ENCODE data around the gene MTHFS.
"Not testable (repeated sequence)": the region's sequence is repeated elsewhere in the genome, so short reads cannot be mapped to it uniquely, and the experiment has no call there.

The MTHFS gene

DNA sequence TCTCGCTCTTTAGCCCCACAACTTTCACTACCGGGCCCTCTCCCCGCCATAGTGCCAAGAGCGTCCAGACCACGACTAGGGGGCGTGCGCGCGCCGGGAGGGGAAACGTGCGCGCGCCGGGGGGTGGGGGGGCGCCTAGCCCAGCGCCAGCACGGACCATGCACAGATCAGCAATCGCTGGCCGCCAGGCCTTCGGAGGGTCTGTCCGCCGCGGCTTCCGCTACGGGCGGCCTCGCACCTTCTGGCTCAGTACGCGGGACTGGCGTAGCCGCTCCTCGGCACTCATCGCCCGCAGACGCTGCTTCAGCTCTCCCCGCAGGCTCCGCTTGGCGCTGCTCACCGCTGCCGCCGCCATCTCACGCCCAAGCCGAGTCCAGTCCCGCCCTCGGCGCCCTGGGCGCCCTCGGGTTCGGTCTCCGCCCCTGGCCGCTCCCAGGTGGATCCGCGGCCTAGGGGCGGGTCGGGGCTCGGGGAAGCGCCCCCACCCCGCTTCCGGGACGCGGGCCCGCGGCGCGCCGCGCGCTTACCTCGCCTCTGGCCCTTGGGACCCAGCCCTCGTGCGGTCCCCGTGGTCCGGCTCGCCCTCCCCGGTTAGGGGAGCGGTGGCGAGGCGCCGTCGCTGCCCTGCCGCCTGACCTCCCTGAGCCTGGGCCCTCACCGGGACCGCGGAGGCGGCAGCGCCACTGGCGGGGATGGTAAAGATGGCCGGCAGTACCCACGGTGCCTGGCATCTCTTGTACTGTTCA is at the start of gene MTHFS:
Gene MTHFS, minus strand, starts transcription at position 381 of the 746 bp plus-strand sequence. Its CDS starts 26 bp downstream, at position 355.
- FAIRE-seq, result no peak
- DNase-seq (ENCODE audit: low spot score), result peak; percentile 57

- FAIRE-seq, result no peak
- no peak for DNase-seq (ENCODE audit: low spot score)
Measured at GRCh38 chr15:79944622-79945021, 47.8 kb upstream of the MTHFS start.

- FAIRE-seq, result no peak
- DNase-seq (ENCODE audit: low spot score), result peak; percentile 37
Measured at GRCh38 chr15:79943820-79944219, 47.0 kb upstream of the MTHFS start.

DNA sequence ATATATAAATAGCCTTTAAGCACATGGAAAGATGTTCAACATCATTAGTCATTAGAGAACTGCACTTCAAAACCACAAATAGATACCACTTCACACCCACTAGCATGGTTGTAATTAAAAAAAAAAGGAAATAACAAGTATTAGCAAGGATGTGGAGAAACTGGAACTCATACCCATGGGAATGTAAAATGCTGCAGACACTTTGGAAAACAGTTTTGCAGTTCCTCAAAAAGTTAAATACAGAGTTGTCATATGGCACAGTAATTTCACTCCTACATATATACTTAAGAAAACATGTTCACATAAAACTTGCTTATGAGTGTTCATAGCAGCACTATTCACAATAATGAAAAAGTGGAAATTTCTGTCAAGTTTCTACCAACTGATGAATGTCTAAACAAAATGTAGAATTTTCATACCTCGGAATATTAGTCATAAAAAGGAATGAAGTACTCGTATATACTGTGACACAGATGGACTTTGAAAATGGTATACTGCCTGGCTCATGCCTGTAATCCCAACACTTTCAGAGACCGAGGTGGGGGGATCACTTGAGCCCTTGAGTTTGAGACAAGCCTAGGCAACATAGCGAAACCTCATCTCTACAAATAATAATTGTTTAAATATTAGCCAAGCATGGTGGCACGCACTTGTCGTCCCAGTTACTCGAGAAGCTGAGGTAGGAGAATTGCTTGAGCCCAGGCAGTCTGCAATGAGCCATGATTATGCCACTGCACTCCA is 46.1 kb upstream of the MTHFS start:
- no peak for DNase-seq (ENCODE audit: low spot score)

DNA sequence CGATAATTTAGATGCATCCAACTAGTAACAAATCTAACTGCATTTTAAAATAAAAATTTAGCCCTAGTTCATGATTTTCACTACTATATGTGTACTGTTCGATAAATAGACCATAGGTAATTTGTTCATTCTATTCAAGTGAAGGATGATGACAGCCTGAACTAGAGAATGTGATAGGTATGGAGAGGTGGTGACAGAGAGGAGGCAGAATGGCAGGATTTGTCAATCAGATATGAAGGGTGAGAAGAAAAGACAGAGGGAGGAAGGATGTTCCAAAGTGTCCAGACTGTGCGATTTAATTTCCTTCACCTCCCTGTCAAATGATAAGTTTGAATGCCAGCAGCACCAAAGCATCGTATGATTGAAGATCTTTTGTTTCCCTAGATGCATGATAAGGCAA is 42.6 kb upstream of the MTHFS start:
- FAIRE-seq (no peak), DNase-seq (ENCODE audit: low spot score) (no peak)

More for the DNA sequence above, 46.1 kb upstream of the MTHFS start:
- no peak for FAIRE-seq

DNA sequence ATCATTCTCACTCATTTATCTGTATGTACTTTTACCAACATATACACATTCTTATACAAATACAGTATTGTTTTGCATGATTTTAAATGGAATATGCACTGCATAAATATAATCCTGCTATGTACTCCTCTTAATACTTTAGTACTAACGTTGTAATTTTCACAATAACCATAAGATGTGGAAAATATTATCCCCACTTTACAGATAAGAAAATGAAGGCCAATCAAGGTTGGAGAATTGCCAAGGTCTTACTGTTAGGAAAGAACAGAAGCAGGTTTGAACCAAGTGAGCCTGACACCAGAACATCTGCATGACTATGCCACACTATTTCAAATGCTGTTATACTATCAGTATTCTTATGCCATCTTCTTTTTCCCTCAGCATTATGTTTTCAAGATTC is 41.3 kb upstream of the MTHFS start:
- DNase-seq (ENCODE audit: low spot score) (no peak), FAIRE-seq (no peak)

GRCh38 chr15:79935556-79936201 is 38.9 kb upstream of the MTHFS start:
- not testable (repeated sequence) for DNase-seq (ENCODE audit: low spot score)

DNA sequence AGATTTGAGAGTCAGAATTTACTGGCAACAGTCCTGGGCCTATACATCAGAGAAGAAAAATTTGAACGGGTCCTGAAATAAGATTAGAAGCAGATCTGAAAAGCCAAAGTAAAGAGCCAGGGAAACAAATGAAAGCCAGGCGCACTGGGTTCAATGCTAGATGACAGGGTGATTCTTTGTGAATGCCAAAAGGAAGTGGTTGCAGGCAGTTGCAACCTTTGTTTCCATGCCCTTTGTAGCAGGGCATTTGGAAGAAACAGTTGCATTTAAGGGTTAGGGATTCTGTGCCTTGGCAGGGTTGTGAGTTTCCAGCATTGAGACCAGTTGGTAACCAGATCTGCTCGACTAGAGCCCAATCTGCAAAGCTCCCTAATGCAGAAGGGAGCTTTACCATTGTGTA is 36.4 kb upstream of the MTHFS start:
- FAIRE-seq (no peak), DNase-seq (ENCODE audit: low spot score) (no peak)

More at GRCh38 chr15:79935556-79936201, 38.9 kb upstream of the MTHFS start:
- FAIRE-seq, result not testable (repeated sequence)

DNA sequence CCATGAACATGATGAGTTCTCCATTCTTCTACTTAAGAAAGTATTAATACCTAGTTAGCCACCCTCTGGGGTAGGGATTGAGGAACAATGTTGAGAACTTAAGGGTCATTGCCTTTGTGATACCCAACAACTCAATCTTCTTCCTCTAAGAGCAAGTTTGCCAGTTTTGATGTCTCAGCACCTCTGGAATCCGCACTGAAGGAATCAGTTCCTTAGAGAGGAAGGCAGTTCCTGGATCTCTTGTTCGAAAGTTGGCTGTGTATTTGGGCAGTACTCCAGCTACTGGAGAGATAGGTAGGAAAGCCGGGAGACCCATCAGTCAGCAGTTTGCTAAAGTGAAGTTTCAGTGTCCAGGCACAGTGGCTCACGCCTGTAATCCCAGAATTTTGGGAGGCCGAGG is 35.6 kb upstream of the MTHFS start:
- FAIRE-seq (no peak), DNase-seq (ENCODE audit: low spot score) (no peak)

DNA sequence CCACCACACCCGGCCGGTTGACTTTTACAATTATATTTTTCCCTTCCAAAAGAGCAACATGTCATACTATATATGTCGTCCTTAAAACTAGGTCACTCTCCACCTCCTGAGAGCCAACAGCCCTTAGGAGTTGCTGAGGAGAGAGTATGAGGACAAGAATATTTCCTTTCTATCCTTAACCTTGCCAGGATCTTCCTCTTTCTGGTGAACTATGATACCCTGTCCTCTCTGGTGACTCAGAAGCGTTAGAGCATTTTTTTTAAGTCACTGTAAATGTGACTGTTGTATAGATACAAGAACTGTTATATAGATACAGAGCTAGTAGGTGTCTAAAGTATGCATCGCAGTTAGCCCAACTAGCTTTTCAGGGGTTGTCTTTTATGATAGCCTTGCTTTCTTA is 33.7 kb upstream of the MTHFS start:
- FAIRE-seq, result no peak
- no peak for DNase-seq (ENCODE audit: low spot score)

DNA sequence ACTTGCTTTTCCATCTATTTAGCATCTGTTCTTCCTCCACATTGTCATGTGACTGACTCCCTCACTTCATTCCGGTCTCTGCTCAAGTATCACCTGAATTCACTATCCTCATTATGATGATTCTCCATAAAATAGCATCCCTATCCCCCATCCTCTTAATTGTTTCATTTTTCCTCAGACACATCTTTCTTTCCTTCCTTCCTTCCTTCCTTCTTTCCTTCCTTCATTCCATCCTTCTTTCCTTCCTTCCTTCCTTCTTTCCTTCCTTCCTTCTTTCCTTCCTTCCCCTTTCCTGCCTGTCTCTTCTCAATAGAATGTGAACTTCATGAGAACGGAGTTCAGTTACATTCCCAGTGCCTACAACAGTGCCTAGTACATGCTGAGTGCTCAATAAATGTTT is 32.6 kb upstream of the MTHFS start:
- DNase-seq (ENCODE audit: low spot score), result no peak
- no peak for FAIRE-seq

- not testable (repeated sequence) for FAIRE-seq
Measured at GRCh38 chr15:79926116-79926515, 29.3 kb upstream of the MTHFS start.

DNA sequence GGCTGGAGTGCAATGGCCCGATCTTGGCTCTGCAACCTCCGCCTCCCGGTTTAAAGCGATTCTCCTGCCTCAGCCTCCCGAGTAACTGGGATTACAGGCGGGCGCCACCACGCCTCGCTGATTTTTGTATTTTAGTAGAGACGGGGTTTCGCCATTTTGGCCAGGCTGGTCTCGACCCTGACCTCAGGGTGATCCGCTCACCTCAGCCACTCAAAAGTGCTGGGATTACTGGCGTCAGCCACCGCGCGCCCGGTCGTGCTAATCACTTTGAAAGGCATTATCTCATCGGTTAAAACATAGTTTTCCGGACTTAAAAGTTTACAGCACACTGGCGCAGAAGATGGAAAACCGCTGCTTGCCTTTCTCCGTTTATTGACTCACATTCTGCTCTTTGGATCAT is 27.6 kb upstream of the MTHFS start:
- FAIRE-seq (no peak), DNase-seq (ENCODE audit: low spot score) (no peak)

More at GRCh38 chr15:79926116-79926515, 29.3 kb upstream of the MTHFS start:
- DNase-seq (ENCODE audit: low spot score), result not testable (repeated sequence)

GRCh38 chr15:79923515-79924169 is 26.8 kb upstream of the MTHFS start:
- peak; percentile 79 for FAIRE-seq
- peak; percentile 93 for DNase-seq (ENCODE audit: low spot score)

GRCh38 chr15:79923079-79923514 is 26.3 kb upstream of the MTHFS start:
- DNase-seq (ENCODE audit: low spot score) (peak; percentile 43), FAIRE-seq (no peak)

DNA sequence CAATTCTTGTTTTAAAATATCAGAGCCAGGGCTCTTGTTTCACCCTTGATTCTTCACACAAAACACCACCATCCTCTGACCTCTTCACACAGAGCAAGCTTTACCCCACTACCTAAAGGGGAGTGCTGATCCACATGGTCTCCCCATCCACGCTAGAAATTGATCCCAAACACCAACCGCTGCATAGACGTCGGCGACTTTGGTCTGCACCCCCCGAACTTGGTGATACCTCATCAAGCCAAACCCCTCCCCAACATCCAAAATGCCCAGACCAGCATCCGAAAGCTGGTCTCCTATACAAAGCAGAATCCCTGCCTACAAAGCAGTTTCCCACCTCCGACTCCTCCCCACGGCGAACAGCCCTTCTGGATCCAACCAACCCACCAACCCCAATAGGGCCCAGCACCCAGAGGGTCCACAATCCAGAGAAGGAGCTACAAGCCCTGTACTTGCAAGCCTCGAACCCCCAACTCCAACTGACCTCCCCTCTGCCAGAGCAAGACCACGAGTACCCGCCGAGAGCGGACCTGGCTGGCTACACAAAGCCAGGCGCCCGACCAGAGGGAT is 25.8 kb upstream of the MTHFS start:
- DNase-seq (ENCODE audit: low spot score), result no peak
- FAIRE-seq, result no peak

DNA sequence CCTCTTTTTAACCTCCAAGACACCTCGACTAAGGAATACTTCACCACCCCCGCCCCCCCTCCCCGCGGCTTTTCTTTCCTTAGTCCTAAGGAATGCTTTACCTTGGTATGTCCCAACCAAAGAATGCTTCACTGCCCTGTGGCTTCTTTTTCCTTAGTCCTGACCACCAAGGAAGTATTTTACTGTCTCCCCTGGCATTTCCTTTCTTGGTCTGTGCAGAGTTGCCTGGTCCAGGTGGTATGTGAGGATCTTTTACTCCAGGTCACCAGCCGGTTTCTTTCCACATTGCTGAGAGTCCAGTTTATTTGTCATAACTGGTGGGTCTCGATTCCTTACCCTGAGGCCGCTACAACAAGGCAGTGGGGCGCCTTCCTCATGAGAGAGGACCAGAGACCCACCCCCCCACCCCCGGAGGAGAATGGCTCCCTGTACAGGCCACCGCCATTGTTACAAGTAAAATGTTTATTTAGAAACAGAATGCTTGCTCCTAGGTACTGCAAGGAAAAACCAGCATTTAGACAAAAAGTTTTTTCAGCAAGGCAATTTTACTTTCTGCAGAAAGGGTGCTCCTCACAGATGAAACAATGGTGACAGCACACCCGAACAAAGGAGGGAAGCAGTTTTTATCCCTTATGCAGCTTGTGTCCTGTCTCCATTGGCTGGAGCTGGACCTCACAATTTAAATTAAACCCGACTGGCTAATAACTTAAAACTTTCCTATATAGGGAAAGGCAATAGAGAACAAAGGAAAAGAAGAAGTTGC is 23.1 kb upstream of the MTHFS start:
- no peak for FAIRE-seq
- DNase-seq (ENCODE audit: low spot score), result no peak

DNA sequence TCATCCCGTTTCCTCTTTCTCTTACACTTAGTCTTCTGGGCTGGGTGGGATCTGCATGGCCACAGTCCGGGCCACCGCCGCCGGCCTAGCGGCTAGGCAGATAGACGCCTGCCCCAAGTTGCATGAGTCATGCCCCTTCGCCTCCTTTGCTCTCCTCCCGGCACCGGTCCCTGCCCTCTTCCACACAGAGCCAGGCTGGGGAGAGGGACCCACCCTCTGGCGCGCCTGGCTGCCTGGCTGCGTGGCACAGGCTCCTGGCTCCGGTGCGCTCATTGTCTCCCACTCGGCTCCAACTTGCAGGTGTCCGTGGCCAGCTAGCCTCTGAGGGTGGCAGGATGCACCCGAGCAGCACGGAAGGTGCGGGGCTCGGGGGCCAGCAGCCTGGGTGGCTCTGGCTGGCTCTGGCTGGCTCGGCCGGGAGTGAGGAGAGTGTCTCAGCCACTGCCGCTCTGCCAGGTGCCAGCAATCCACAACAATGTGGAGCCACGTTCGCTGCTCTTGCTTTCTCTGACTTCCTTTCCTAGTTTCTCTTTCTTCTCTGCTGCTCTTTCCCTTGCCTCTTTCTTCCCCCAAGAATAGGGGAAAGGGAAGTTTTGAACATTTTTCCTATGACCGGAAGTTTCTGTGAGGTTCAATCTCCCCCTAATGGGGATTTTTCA is 22.4 kb upstream of the MTHFS start:
- FAIRE-seq (no peak), DNase-seq (ENCODE audit: low spot score) (no peak)

- FAIRE-seq (no peak), DNase-seq (ENCODE audit: low spot score) (no peak)
Measured at GRCh38 chr15:79918278-79918677, 21.5 kb upstream of the MTHFS start.

All from RCC 7860 (cell line).